ENCODE results near the gene IL27RA. TPM values are rescaled to one million over a fixed set of nuclear protein-coding genes. Genes with fewer than 3 reads are reported as not detected.

Gene IL27RA
- total and polyA plus RNA-seq, 4 donors, result 1.0 to 2.8 (median 1.6) TPM

- no peak for DNase-seq (ENCODE audit: low spot score)
- peaks cover 0 to 3% (median 0%) of the 10 kb centered on the region in 4 donors for H3K27me3 ChIP-seq (ENCODE audit: control insufficient read depth in 4 of 4, insufficient read depth in 4 of 4, low read length in 3 of 4)
These were observed 30.4 kb downstream of the IL27RA start, which contains the start of gene PALM3 for GRCh38 chr19:14061751-14062557. Gene PALM3, minus strand, starts transcription at chr19:14062076. Its CDS starts 96 bp downstream, at chr19:14061980.

GRCh38 chr19:14062558-14062855, 30.9 kb downstream of the IL27RA start:
- peak overlapping the region; percentile 84 to 89 for H3K27ac ChIP-seq (ENCODE audit: low read depth in 1 of 2, low read length in 2 of 2)
- peaks cover 0 to 2% (median 0%) of the 10 kb centered on the region in 4 donors for H3K36me3 ChIP-seq (ENCODE audit: control insufficient read depth in 4 of 4, insufficient read depth in 3 of 4, low read depth in 1 of 4, low read length in 3 of 4)
- H3K4me1 ChIP-seq (ENCODE audit: control insufficient read depth in 4 of 4, insufficient read depth in 4 of 4, low read length in 3 of 4), result peaks cover 1 to 41% (median 24%) of the 10 kb centered on the region in 4 donors
- TF ChIP-seq FOXA2 (IDR thresholded peaks at IDR 0.05) (no peak), REST (IDR thresholded peaks at IDR 0.05) (no peak), FOXA1 (IDR thresholded peaks at IDR 0.05) (no peak), HNF4G (IDR thresholded peaks at IDR 0.05) (no peak)
- no peak for DNase-seq (ENCODE audit: low spot score)
- H3K9me3 ChIP-seq (ENCODE audit: control insufficient read depth in 4 of 4, low read length in 3 of 4), result no peaks in the 10 kb centered on the region
- no peak overlapping the region for H3K4me3 ChIP-seq (ENCODE audit: low read depth in 1 of 3, low read length in 3 of 3)
- peaks cover 0 to 3% (median 0%) of the 10 kb centered on the region in 4 donors for H3K27me3 ChIP-seq (ENCODE audit: control insufficient read depth in 4 of 4, insufficient read depth in 4 of 4, low read length in 3 of 4)
- no peak overlapping the region for H3K9ac ChIP-seq (ENCODE audit: low read depth in 1 of 2, low read length in 2 of 2)
- 68% methylated on average over 5 of the region's 5 CpGs for WGBS

More at GRCh38 chr19:14061751-14062557, 30.4 kb downstream of the IL27RA start, which contains the start of gene PALM3:
- peaks cover 0 to 2% (median 0%) of the 10 kb centered on the region in 4 donors for H3K36me3 ChIP-seq (ENCODE audit: control insufficient read depth in 4 of 4, insufficient read depth in 3 of 4, low read depth in 1 of 4, low read length in 3 of 4)
- H3K4me3 ChIP-seq (ENCODE audit: low read depth in 1 of 3, low read length in 3 of 3), result peak within 1 kb of the TSS; percentile 53 to 79 (median 60)
- no peaks in the 10 kb centered on the region for H3K9me3 ChIP-seq (ENCODE audit: control insufficient read depth in 4 of 4, low read length in 3 of 4)
- TF ChIP-seq HNF4G (IDR thresholded peaks at IDR 0.05), result no peak
- no peak for TF ChIP-seq GABPA (IDR thresholded peaks at IDR 0.05 in 1 of 2, conservative IDR thresholded peaks at IDR 0.05 in 1 of 2)
- peak in 1 of 2 donors; percentile 27 for TF ChIP-seq RXRA (IDR thresholded peaks at IDR 0.05)
- TF ChIP-seq JUND (IDR thresholded peaks at IDR 0.05), result no peak
- peak in 1 of 2 donors; percentile 3 for TF ChIP-seq HNF4A (conservative IDR thresholded peaks at IDR 0.05)
- peak; percentile 42 for TF ChIP-seq REST (IDR thresholded peaks at IDR 0.05)
- no peak for TF ChIP-seq FOXA2 (IDR thresholded peaks at IDR 0.05)
- peak; percentile 67 for TF ChIP-seq TAF1 (conservative IDR thresholded peaks at IDR 0.05)
- peak; percentile 37 for TF ChIP-seq SP1 (IDR thresholded peaks at IDR 0.05)
- H3K27ac ChIP-seq (ENCODE audit: low read depth in 1 of 2, low read length in 2 of 2), result peak within 1 kb of the TSS; percentile 84 to 89
- H3K4me1 ChIP-seq (ENCODE audit: control insufficient read depth in 4 of 4, insufficient read depth in 4 of 4, low read length in 3 of 4), result peaks cover 1 to 41% (median 24%) of the 10 kb centered on the region in 4 donors
- 33% methylated on average over 19 of the region's 19 CpGs for whole genome bisulfite sequencing
- H3K9ac ChIP-seq (ENCODE audit: low read depth in 1 of 2, low read length in 2 of 2), result peak within 1 kb of the TSS in 1 of 2 donors; percentile 65

Data from liver (tissue), 9 donors.